ENCODE data around the gene TPCN1. TPM values are rescaled to one million over a fixed set of nuclear protein-coding genes. Genes with fewer than 3 reads are reported as not detected.

Gene TPCN1

DNA sequence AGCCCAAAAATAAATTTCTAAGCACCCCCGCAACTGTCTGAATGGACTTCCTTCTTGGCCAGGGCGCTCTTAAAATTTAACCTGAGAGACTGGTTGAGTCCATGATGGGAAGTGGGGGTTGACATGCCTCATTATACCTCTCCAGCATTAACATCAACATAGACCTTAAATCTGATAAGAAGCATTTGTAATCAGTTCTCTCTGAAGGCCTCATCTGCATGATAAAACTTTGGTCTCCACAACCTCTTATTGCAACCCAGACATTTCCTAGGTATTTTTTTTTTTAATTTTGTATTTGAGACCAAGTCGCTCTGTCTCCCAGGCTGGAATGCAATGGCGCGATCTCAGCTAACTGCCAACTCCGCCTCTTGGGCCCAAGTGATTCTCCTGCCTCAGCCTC, 124.1 kb downstream of the TPCN1 start:
- no peaks in the 10 kb centered on the region for H3K9me3 ChIP-seq (replicated peaks; ENCODE audit: low read length)
- peaks cover 13% of the 10 kb centered on the region for H3K27me3 ChIP-seq (ENCODE audit: control insufficient read depth, insufficient read depth, low read length)
- H3K4me3 ChIP-seq (ENCODE audit: low read length): no peak overlapping the region
- H3K36me3 ChIP-seq (ENCODE audit: insufficient read depth, low read length): no peaks in the 10 kb centered on the region
- H3K9ac ChIP-seq (ENCODE audit: low read depth, low read length): no peak overlapping the region
- H3K4me2 ChIP-seq (ENCODE audit: low read length): no peak overlapping the region
- no peaks in the 10 kb centered on the region for H3K4me1 ChIP-seq (ENCODE audit: control insufficient read depth, insufficient read depth, low read length)

DNA sequence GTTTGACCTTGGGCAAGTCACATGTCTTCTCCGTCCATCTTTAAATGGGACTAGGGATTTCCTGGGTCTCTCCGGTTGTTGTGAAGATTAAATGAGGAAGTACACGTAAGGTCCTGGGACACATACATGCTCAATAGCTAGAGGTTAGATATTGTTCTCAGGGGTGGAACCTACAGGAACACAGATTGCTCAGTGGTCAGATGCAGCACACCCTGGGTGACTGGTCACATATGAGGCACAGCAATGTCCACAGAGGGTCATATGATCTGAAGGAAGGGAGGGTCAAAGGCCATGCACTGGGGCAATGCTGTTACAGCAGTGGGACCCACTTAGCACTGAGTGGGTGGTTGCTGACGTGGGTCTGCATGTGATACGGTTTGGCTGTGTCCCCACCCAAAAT, 125.1 kb downstream of the TPCN1 start:
- no peak overlapping the region for H3K4me3 ChIP-seq (ENCODE audit: low read length)
- no peaks in the 10 kb centered on the region for H3K9me3 ChIP-seq (replicated peaks; ENCODE audit: low read length)
- peaks cover 11% of the 10 kb centered on the region for H3K27me3 ChIP-seq (ENCODE audit: control insufficient read depth, insufficient read depth, low read length)
- no peaks in the 10 kb centered on the region for H3K36me3 ChIP-seq (ENCODE audit: insufficient read depth, low read length)
- no peaks in the 10 kb centered on the region for H3K4me1 ChIP-seq (ENCODE audit: control insufficient read depth, insufficient read depth, low read length)
- H3K9ac ChIP-seq (ENCODE audit: low read depth, low read length): no peak overlapping the region
- H3K4me2 ChIP-seq (ENCODE audit: low read length): no peak overlapping the region

DNA sequence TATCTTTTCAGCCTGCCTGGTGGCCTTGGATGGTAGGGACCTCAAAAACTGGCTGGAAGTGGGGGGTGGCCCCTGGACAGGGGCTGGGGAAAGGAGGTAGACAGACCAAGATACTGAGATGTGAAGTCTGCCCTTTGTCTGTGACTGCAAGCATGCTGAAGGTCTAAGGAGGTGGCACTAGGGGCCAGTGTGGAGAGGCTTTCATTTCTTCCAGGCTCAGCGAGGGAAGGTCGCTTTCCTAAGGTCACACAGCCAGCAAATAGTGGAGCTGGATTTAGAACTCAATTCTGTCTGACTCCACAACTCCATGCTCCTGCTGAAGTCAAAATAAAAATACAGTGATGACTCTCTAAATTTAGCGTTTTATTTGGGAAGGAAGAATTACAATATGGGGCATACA, 125.8 kb downstream of the TPCN1 start:
- no peak overlapping the region for H3K4me2 ChIP-seq (ENCODE audit: low read length)
- no peaks in the 10 kb centered on the region for H3K36me3 ChIP-seq (ENCODE audit: insufficient read depth, low read length)
- H3K9ac ChIP-seq (ENCODE audit: low read depth, low read length): no peak overlapping the region
- peaks cover 10% of the 10 kb centered on the region for H3K27me3 ChIP-seq (ENCODE audit: control insufficient read depth, insufficient read depth, low read length)
- no peaks in the 10 kb centered on the region for H3K9me3 ChIP-seq (replicated peaks; ENCODE audit: low read length)
- H3K4me1 ChIP-seq (ENCODE audit: control insufficient read depth, insufficient read depth, low read length): no peaks in the 10 kb centered on the region
- H3K4me3 ChIP-seq (ENCODE audit: low read length): no peak overlapping the region

DNA sequence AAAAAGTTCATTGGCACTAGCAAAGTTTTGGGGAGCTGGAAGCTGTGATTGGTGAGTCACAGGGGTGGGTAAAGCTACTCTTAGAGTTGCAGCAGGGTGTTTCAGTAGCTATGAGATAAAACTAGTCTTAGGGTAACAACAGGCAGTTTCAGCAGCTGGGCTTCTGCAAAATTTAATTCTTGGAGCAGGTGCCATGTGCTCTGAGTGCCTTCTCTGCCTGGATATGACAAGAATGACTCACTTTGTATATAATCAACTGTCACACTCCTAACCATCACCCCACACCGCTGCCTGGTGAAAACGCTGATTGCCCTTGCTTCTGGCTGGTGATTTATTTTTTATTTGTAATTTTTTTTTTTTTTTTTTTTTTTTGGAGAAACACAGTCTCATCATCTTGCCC, 126.6 kb downstream of the TPCN1 start:
- no peak overlapping the region for H3K4me3 ChIP-seq (ENCODE audit: low read length)
- H3K4me1 ChIP-seq (ENCODE audit: control insufficient read depth, insufficient read depth, low read length): no peaks in the 10 kb centered on the region
- H3K4me2 ChIP-seq (ENCODE audit: low read length): no peak overlapping the region
- H3K36me3 ChIP-seq (ENCODE audit: insufficient read depth, low read length): no peaks in the 10 kb centered on the region
- H3K9ac ChIP-seq (ENCODE audit: low read depth, low read length): no peak overlapping the region
- H3K27me3 ChIP-seq (ENCODE audit: control insufficient read depth, insufficient read depth, low read length): peaks cover 8% of the 10 kb centered on the region
- no peaks in the 10 kb centered on the region for H3K9me3 ChIP-seq (replicated peaks; ENCODE audit: low read length)

Small RNA genes within 50 kb of the gene (small RNA-seq; reads per million reads assigned to genes)
- gene MIR6762 (not detected), gene RF00019 (not detected)

Data from skeletal muscle satellite cell (primary cell).